Gastrocnemius medialis (tissue), 4 donors: ENCODE results near the gene CAMK4. TPM values are rescaled to one million over a fixed set of nuclear protein-coding genes. Genes with fewer than 3 reads are reported as not detected.
"Not testable (repeated sequence)": the region's sequence is repeated elsewhere in the genome, so short reads cannot be mapped to it uniquely, and the experiment has no call there.

Experiments
- ATAC-seq, 2 donors: fragments of 150-250 bp; one replicate each; pipeline ENCODE4 v1.9.1; 2016
- DNase-seq, 2 donors: peaks; one replicate each; pipeline ENCODE4 v3.0.0-alpha.2; 2019
- H3K27ac ChIP-seq, 4 donors: fragments of 200-600 bp; sonication (generic); 1 replicate in 1 of 4; 2 replicates in 3 of 4; pipeline ENCODE4 v1.5.1; 2016 to 2018; ENCODE audit warnings: mild to moderate bottlenecking in 2 of 4, moderate library complexity in 1 of 4
- H3K27me3 ChIP-seq, 3 donors: fragments of 200-600 bp; sonication (generic) in 2 of 3; 1 replicate in 1 of 3; 2 replicates in 2 of 3; pipeline versions ENCODE4 v1.5.1 to v1.6.0; 2016 to 2019; ENCODE audit warnings: mild to moderate bottlenecking in 1 of 3, moderate library complexity in 1 of 3
- H3K36me3 ChIP-seq, 2 donors: fragments of 200-600 bp; sonication (generic) in 1 of 2; one replicate each; pipeline ENCODE4 v1.5.1; 2017 to 2018
- H3K4me1 ChIP-seq, 2 donors: fragments of 200-600 bp; sonication (generic) in 1 of 2; one replicate each; pipeline ENCODE4 v1.5.1; 2016 to 2017; ENCODE audit warnings: mild to moderate bottlenecking in 2 of 2
- H3K4me3 ChIP-seq, 4 donors: fragments of 200-600 bp; sonication (generic) in 3 of 4; 1 replicate in 1 of 4; 2 replicates in 3 of 4; pipeline ENCODE4 v1.5.1; 2016 to 2019; ENCODE audit warnings: mild to moderate bottlenecking in 2 of 4
- H3K9me3 ChIP-seq, 3 donors: fragments of 200-600 bp; sonication (generic) in 2 of 3; 1 replicate in 1 of 3; 2 replicates in 2 of 3; pipeline ENCODE4 v1.5.1; 2016 to 2019
- CTCF ChIP-seq, 5 experiments: fragments of 450-650 bp in 3 of 5; fragments of 200-600 bp in 2 of 5; sonication (generic) in 2 of 5; IDR thresholded peaks in 4 of 5; conservative IDR thresholded peaks in 1 of 5; 1 replicate in 4 of 5; 2 replicates in 1 of 5; pipeline ENCODE4 v1.5.1; 2016 to 2019; ENCODE audit warnings: antibody characterized with exemption in 5 of 5, mild to moderate bottlenecking in 3 of 5, moderate library complexity in 3 of 5
- POLR2A ChIP-seq, 2 donors: fragments of 450-650 bp; IDR thresholded peaks; one replicate each; pipeline ENCODE4 v1.6.1; 2017; ENCODE audit warnings: antibody characterized with exemption in 2 of 2, mild to moderate bottlenecking in 2 of 2, moderate library complexity in 2 of 2
- in situ Hi-C, 4 donors: fragments of 200-750 bp; cut with MboI; loops; one replicate each; pipeline versions ENCODE4 v1.15.0 to v1.8.0; 2017; ENCODE audit warnings: low sequenced_read_pairs in 4 of 4
- intact Hi-C: fragments of 100-400 bp; cut with DNase I; formaldehyde crosslinking; loops from one replicate; pipeline ENCODE4 v1.15.1; 2023; ENCODE audit warnings: low total_unique reads
- total RNA-seq, 4 donors: library from RNA; depleted of rRNA; stranded (reverse); fragments of >200 nt; gene quantifications; one replicate each; pipeline versions ENCODE4 v1.1.0 to v1.2.3, GENCODE V29; 2016

CAMK4 gene
- total RNA-seq, 4 donors from 2014 or later = 0.27 to 1.0 (median 0.72) TPM

DNA sequence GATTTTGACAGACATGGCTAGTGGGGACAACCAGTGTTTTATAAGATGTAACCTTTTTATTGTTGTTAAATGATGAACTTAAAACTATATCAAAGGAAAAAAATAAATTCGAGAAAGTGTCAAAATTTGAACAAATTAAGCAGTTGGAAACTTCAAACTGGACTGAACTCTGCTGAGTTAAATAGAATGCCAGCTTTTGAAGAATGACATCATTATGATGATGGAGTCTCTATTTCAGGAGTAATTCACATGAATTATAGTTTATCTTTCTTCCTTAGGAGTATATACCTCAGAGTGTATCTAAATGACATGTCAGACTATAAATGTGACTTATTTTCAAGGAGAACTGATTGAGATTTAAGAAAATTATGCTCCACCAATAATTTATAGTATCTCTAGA is 125.2 kb downstream of the CAMK4 start:
- intact Hi-C loops = no loop called here
- H3K4me3 ChIP-seq = no peak overlapping the region
- no peak for DNase-seq
- in situ Hi-C loops = no loop called here
- no peak for ATAC-seq
- no peaks in the 10 kb centered on the region for H3K9me3 ChIP-seq
- TF ChIP-seq CTCF (IDR thresholded peaks at IDR 0.05 in 4 of 5, conservative IDR thresholded peaks at IDR 0.05 in 1 of 5) = no peak
- TF ChIP-seq POLR2A (IDR thresholded peaks at IDR 0.05) = no peak
- no peaks in the 10 kb centered on the region for H3K4me1 ChIP-seq
- no peak overlapping the region for H3K27ac ChIP-seq
- H3K36me3 ChIP-seq = no peaks in the 10 kb centered on the region
- no peaks in the 10 kb centered on the region for H3K27me3 ChIP-seq

DNA sequence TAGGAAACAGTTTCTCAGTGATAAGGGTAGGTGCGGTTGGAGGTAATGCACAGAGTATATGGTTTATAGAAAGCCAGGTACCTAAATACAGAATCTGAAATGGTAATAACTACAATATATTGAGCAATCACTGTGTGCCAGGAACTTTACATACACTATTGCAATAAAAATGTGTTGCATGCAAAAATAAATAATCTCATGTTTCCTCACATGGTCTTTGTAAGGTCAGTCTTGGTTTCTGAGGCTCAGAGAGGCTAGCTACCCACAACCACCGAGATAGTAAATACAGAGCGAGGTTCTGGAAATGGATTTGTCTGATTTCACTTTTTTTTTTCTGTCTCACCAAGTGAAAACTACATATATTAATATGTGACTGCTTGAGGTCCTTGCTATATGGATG is 128.9 kb downstream of the CAMK4 start:
- no peak for TF ChIP-seq CTCF (IDR thresholded peaks at IDR 0.05 in 4 of 5, conservative IDR thresholded peaks at IDR 0.05 in 1 of 5)
- no peak for ATAC-seq
- Histone ChIP-seq H3K27me3 (no peaks in the 10 kb centered on the region), H3K27ac (no peak overlapping the region), H3K9me3 (no peaks in the 10 kb centered on the region), H3K4me3 (no peak overlapping the region), H3K36me3 (no peaks in the 10 kb centered on the region), H3K4me1 (no peaks in the 10 kb centered on the region)
- intact Hi-C loops = no loop called here
- no peak for DNase-seq
- in situ Hi-C loops = no loop called here

- H3K36me3 ChIP-seq, in situ Hi-C loops, H3K4me1 ChIP-seq, H3K27me3 ChIP-seq, intact Hi-C loops, H3K27ac ChIP-seq, H3K9me3 ChIP-seq, DNase-seq, ATAC-seq, H3K4me3 ChIP-seq: not testable (repeated sequence)
Observed at GRCh38 chr5:111358726-111359125, 134.5 kb downstream of the CAMK4 start.

DNA sequence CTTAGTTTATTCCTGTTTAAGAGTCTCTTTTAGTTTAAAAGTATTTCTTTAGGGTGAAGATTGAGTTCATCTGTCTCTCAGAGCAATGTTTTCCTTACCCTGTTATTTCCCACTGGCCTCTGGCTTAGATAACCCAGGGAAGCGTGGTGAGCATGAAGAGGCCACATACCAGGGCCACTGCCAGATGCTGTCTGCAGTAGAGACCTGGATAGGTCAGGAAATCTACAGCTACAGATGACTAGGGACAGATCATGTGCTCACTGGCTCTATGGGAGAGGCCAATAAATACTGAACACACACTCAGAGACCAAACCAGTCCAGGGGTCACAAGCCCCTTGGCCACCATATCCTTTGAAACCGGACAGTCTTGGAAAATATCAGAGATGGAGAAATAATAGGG is 136.0 kb downstream of the CAMK4 start:
- H3K4me1 ChIP-seq = no peaks in the 10 kb centered on the region
- H3K27ac ChIP-seq = no peak overlapping the region
- H3K27me3 ChIP-seq = no peaks in the 10 kb centered on the region
- intact Hi-C loops = no loop called here
- no peaks in the 10 kb centered on the region for H3K9me3 ChIP-seq
- DNase-seq (no peak), ATAC-seq (no peak)
- TF ChIP-seq POLR2A (IDR thresholded peaks at IDR 0.05) = no peak
- no peak for TF ChIP-seq CTCF (IDR thresholded peaks at IDR 0.05 in 4 of 5, conservative IDR thresholded peaks at IDR 0.05 in 1 of 5)
- H3K4me3 ChIP-seq = no peak overlapping the region
- in situ Hi-C loops = no loop called here
- H3K36me3 ChIP-seq = no peaks in the 10 kb centered on the region

GRCh38 chr5:111364992-111365391 is 140.8 kb downstream of the CAMK4 start:
- intact Hi-C loops (no loop called here), in situ Hi-C loops (no loop called here)
- no peaks in the 10 kb centered on the region for H3K4me1 ChIP-seq
- H3K9me3 ChIP-seq = no peaks in the 10 kb centered on the region
- no peak for DNase-seq
- no peak for ATAC-seq
- TF ChIP-seq POLR2A (IDR thresholded peaks at IDR 0.05) (no peak), CTCF (IDR thresholded peaks at IDR 0.05 in 4 of 5, conservative IDR thresholded peaks at IDR 0.05 in 1 of 5) (no peak)
- no peak overlapping the region for H3K27ac ChIP-seq
- H3K36me3 ChIP-seq = no peaks in the 10 kb centered on the region
- H3K4me3 ChIP-seq = no peak overlapping the region
- no peaks in the 10 kb centered on the region for H3K27me3 ChIP-seq
